CD4-positive, alpha-beta T cell (primary cell): Measurements from ENCODE around the gene ZEB2. TPM values are rescaled to one million over a fixed set of nuclear protein-coding genes. Genes with fewer than 3 reads are reported as not detected.

Experiments used
- ATAC-seq: fragments of 200-7000 bp; cut with Tn5 transposase; one replicate; pipeline ENCODE4 v1.10.0; 2022; ENCODE audit warnings: mild to moderate bottlenecking; ENCODE audit not compliant: poor library complexity
- CTCF ChIA-PET: fragments of 350-600 bp; sonication (Branson Sonifier 250); formaldehyde crosslinking; loops from one replicate; lab custom pipeline; 2021; ENCODE audit warnings: antibody characterized with exemption, inconsistent platforms; lab: Charles Lee
- POLR2A ChIA-PET: fragments of 350-600 bp; sonication (Branson Sonifier 250); formaldehyde crosslinking; loops from one replicate; lab custom pipeline; 2021; ENCODE audit warnings: antibody characterized with exemption, inconsistent platforms; lab: Charles Lee
- DNase-seq, 14 experiments: peaks; one replicate each; pipeline ENCODE4 v3.0.0-alpha.2; 2013 to 2020; ENCODE audit warnings: mixed read lengths in 2 of 14
- H3K27ac ChIP-seq, 2 donors: one replicate each; pipeline versions ENCODE4 v1.5.1 to v1.7.0; 2013; ENCODE audit warnings: low read length in 2 of 2, low read depth in 1 of 2, mild to moderate bottlenecking in 1 of 2
- H3K27me3 ChIP-seq, 2 experiments: 1 replicate in 1 of 2; 2 replicates in 1 of 2; pipeline versions ENCODE4 v1.6.1 to v1.7.0; 2013; ENCODE audit warnings: low read length in 2 of 2, control low read depth in 1 of 2, mild to moderate bottlenecking in 1 of 2, moderate library complexity in 1 of 2; ENCODE audit not compliant: insufficient read depth in 2 of 2, control insufficient read depth in 1 of 2
- H3K36me3 ChIP-seq: one replicate; pipeline ENCODE4 v1.6.1; 2013; ENCODE audit warnings: low read length, control low read depth; ENCODE audit not compliant: insufficient read depth
- H3K4me1 ChIP-seq: one replicate; pipeline ENCODE4 v1.6.1; 2013; ENCODE audit warnings: low read length, control low read depth; ENCODE audit not compliant: insufficient read depth
- H3K4me3 ChIP-seq: one replicate; pipeline ENCODE4 v1.5.1; 2013; ENCODE audit warnings: mild to moderate bottlenecking, low read length, moderate library complexity
- H3K9me3 ChIP-seq, 2 experiments: 1 replicate in 1 of 2; 2 replicates in 1 of 2; pipeline versions ENCODE4 v1.6.1 to v1.7.0; 2013; ENCODE audit warnings: low read length in 2 of 2, mild to moderate bottlenecking in 2 of 2, control low read depth in 1 of 2, moderate library complexity in 1 of 2; ENCODE audit not compliant: control insufficient read depth in 1 of 2, insufficient read depth in 1 of 2
- H3K27ac Mint-ChIP-seq: one replicate; pipeline ENCODE4 v1.8.0; 2020; ENCODE audit warnings: mixed read lengths
- H3K27me3 Mint-ChIP-seq: one replicate; pipeline ENCODE4 v1.8.0; 2021; ENCODE audit warnings: mixed read lengths
- H3K36me3 Mint-ChIP-seq: one replicate; pipeline ENCODE4 v1.8.0; 2021; ENCODE audit warnings: low read depth, mixed read lengths
- H3K4me1 Mint-ChIP-seq: one replicate; pipeline ENCODE4 v1.8.0; 2021; ENCODE audit warnings: low read depth, mixed read lengths
- H3K4me3 Mint-ChIP-seq: one replicate; pipeline ENCODE4 v1.8.0; 2020; ENCODE audit warnings: mild to moderate bottlenecking, mixed read lengths
- H3K9me3 Mint-ChIP-seq: one replicate; pipeline ENCODE4 v1.8.0; 2020; ENCODE audit warnings: mixed read lengths
- intact Hi-C, 2 experiments: fragments of 100-400 bp; cut with DNase I in 1 of 2; cut with micrococcal nuclease in 1 of 2; formaldehyde crosslinking; loops; one replicate each; pipeline versions ENCODE4 v1.15.1 to v1.9.0; 2023 to 2025; cut with DNase I, micrococcal nuclease
- total RNA-seq, 174 experiments: library from RNA in 2 of 174; stranded (reverse) in 2 of 174; gene quantifications; one replicate each; pipeline ENCODE4 v1.2.3 and lab custom pipeline; 2021 to 2026
- TF ChIP-seq, protein P1 (sequence below): fragments of 200-600 bp; IDR thresholded peaks from one replicate; pipeline ENCODE4 v1.8.0; 2022; ENCODE audit warnings: antibody characterized with exemption, mild to moderate bottlenecking

ZEB2 gene
- total RNA-seq, 2 experiments from 2014 or later = 12.3 to 13.4 TPM

GRCh38 chr2:144421606-144422510 is 98.1 kb downstream of the ZEB2 start:
- DNase-seq (no peak), ATAC-seq (no peak)
- no peaks in the 10 kb centered on the region for H3K27me3 Mint-ChIP-seq
- H3K27ac Mint-ChIP-seq = no peak overlapping the region
- no peaks in the 10 kb centered on the region for H3K4me1 Mint-ChIP-seq
- Histone ChIP-seq H3K4me3 (no peak overlapping the region), H3K27me3 (no peaks in the 10 kb centered on the region), H3K27ac (no peak overlapping the region), H3K36me3 (no peaks in the 10 kb centered on the region), H3K9me3 (no peaks in the 10 kb centered on the region), H3K4me1 (no peaks in the 10 kb centered on the region)
- H3K36me3 Mint-ChIP-seq = no peaks in the 10 kb centered on the region
- no peak overlapping the region for H3K4me3 Mint-ChIP-seq
- TF ChIP-seq, protein P1, sequence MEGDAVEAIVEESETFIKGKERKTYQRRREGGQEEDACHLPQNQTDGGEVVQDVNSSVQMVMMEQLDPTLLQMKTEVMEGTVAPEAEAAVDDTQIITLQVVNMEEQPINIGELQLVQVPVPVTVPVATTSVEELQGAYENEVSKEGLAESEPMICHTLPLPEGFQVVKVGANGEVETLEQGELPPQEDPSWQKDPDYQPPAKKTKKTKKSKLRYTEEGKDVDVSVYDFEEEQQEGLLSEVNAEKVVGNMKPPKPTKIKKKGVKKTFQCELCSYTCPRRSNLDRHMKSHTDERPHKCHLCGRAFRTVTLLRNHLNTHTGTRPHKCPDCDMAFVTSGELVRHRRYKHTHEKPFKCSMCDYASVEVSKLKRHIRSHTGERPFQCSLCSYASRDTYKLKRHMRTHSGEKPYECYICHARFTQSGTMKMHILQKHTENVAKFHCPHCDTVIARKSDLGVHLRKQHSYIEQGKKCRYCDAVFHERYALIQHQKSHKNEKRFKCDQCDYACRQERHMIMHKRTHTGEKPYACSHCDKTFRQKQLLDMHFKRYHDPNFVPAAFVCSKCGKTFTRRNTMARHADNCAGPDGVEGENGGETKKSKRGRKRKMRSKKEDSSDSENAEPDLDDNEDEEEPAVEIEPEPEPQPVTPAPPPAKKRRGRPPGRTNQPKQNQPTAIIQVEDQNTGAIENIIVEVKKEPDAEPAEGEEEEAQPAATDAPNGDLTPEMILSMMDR = no peak
- ChIA-PET POLR2A (no interaction called here), CTCF (no interaction called here)
- H3K9me3 Mint-ChIP-seq = no peaks in the 10 kb centered on the region
- intact Hi-C loops = no loop called here

DNA sequence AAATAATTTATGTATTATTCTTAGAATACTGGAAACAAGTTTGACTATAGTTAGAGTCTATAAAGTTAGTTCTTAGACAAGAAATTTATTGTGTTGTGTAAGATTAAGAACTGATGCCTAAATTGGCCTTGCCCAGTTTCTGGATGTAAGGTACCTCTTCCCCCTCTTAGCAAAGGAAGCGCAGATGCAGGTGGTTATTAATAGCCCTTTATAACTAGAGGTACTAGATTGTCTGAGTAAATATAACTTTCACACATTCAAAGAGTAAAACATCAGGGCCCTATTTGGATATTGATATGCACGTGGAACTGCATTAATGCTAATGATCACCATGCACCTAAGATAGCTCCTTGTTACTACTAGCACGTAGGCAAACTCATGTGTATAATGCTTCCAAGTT is 100.7 kb downstream of the ZEB2 start:
- no peaks in the 10 kb centered on the region for H3K36me3 Mint-ChIP-seq
- TF ChIP-seq, protein P1 = no peak
- Histone ChIP-seq H3K27ac (no peak overlapping the region), H3K4me1 (no peaks in the 10 kb centered on the region), H3K4me3 (no peak overlapping the region), H3K36me3 (no peaks in the 10 kb centered on the region), H3K9me3 (no peaks in the 10 kb centered on the region), H3K27me3 (no peaks in the 10 kb centered on the region)
- H3K4me3 Mint-ChIP-seq = no peak overlapping the region
- ChIA-PET CTCF (no interaction called here), POLR2A (no interaction called here)
- no peak overlapping the region for H3K27ac Mint-ChIP-seq
- no peaks in the 10 kb centered on the region for H3K4me1 Mint-ChIP-seq
- DNase-seq (no peak), ATAC-seq (no peak)
- no peaks in the 10 kb centered on the region for H3K27me3 Mint-ChIP-seq
- H3K9me3 Mint-ChIP-seq = no peaks in the 10 kb centered on the region
- intact Hi-C loops = no loop called here

GRCh38 chr2:144415386-144415785 is 104.5 kb downstream of the ZEB2 start:
- Mint-ChIP-seq H3K36me3 (no peaks in the 10 kb centered on the region), H3K4me1 (no peaks in the 10 kb centered on the region), H3K27me3 (no peaks in the 10 kb centered on the region), H3K9me3 (no peaks in the 10 kb centered on the region), H3K4me3 (no peak overlapping the region), H3K27ac (no peak overlapping the region)
- TF ChIP-seq, protein P1 = no peak
- CTCF ChIA-PET = interaction anchor here (0.6 kb wide), 1 partner anchor 108 kb away, joined by 3 read pairs; no protein-coding TSS in a partner anchor
- Histone ChIP-seq H3K27me3 (no peaks in the 10 kb centered on the region), H3K4me3 (no peak overlapping the region), H3K4me1 (no peaks in the 10 kb centered on the region), H3K9me3 (no peaks in the 10 kb centered on the region), H3K27ac (no peak overlapping the region), H3K36me3 (no peaks in the 10 kb centered on the region)
- intact Hi-C loops = no loop called here
- POLR2A ChIA-PET = no interaction called here
- DNase-seq = no peak
- no peak for ATAC-seq
